Calu3 (cell line): Measurements from ENCODE around the gene CSRNP3. TPM values are rescaled to one million over a fixed set of nuclear protein-coding genes. Genes with fewer than 3 reads are reported as not detected.

ENCODE experiments used
- BruUV-seq: library from RNA; stranded (reverse); fragments of 400-500 nt; replicated peaks from 2 replicates; lab custom pipeline; 2021; lab: Mats Ljungman, UMichigan
- CTCF ChIA-PET: fragments of 300-600 bp; sonication (Branson Sonifier 250); formaldehyde crosslinking; loops from one replicate; lab custom pipeline; 2022; ENCODE audit warnings: antibody characterized with exemption; lab: Charles Lee
- DNase-seq: peaks from one replicate; pipeline ENCODE4 v3.0.0; 2022
- H3K27ac Mint-ChIP-seq: one replicate; pipeline ENCODE4 v1.8.0; 2022; ENCODE audit warnings: mixed read lengths; ENCODE audit not compliant: unreplicated experiment
- H3K27me3 Mint-ChIP-seq: one replicate; pipeline ENCODE4 v1.8.0; 2022; ENCODE audit warnings: mixed read lengths; ENCODE audit not compliant: unreplicated experiment
- H3K36me3 Mint-ChIP-seq: one replicate; pipeline ENCODE4 v1.8.0; 2022; ENCODE audit warnings: mild to moderate bottlenecking, moderate library complexity, mixed read lengths; ENCODE audit not compliant: insufficient read depth, unreplicated experiment
- H3K4me1 Mint-ChIP-seq: one replicate; pipeline ENCODE4 v1.8.0; 2022; ENCODE audit warnings: mild to moderate bottlenecking, low read depth, mixed read lengths; ENCODE audit not compliant: unreplicated experiment
- H3K4me3 Mint-ChIP-seq: one replicate; pipeline ENCODE4 v1.8.0; 2022; ENCODE audit warnings: mild to moderate bottlenecking, low read depth, moderate library complexity, mixed read lengths; ENCODE audit not compliant: unreplicated experiment
- H3K9me3 Mint-ChIP-seq: one replicate; pipeline ENCODE4 v1.8.0; 2022; ENCODE audit warnings: low read depth, mixed read lengths; ENCODE audit not compliant: unreplicated experiment
- CTCF ChIP-seq: fragments of 200-600 bp; IDR thresholded peaks from one replicate; pipeline ENCODE4 v1.8.0; 2022; ENCODE audit warnings: antibody characterized with exemption; ENCODE audit not compliant: unreplicated experiment
- intact Hi-C: fragments of 100-400 bp; cut with micrococcal nuclease; formaldehyde crosslinking; loops from one replicate; pipeline ENCODE4 v1.10.0; 2022; ENCODE audit not compliant: unreplicated experiment
- total RNA-seq: library from RNA; stranded (reverse); gene quantifications from 2 replicates; pipeline ENCODE4 v1.2.3, GENCODE V29; 2022

CSRNP3 gene
- total RNA-seq, 1 experiment from 2014 or later, result 1.8 TPM

- BruUV-seq, result no TSS peak
- intact Hi-C loops, result no loop called here
- H3K36me3 Mint-ChIP-seq, result no peaks in the 10 kb centered on the region
- H3K27ac Mint-ChIP-seq, result no peak overlapping the region
- no peaks in the 10 kb centered on the region for H3K4me1 Mint-ChIP-seq
- H3K4me3 Mint-ChIP-seq, result no peak overlapping the region
- H3K27me3 Mint-ChIP-seq, result no peaks in the 10 kb centered on the region
- DNase-seq, result no peak
- CTCF ChIA-PET, result no interaction called here
- peaks cover 3% of the 10 kb centered on the region for H3K9me3 Mint-ChIP-seq
- TF ChIP-seq CTCF, result no peak
These were observed 125.4 kb downstream of the CSRNP3 start for GRCh38 chr2:165594935-165595255.

GRCh38 chr2:165596788-165597187 lies 127.3 kb downstream of the CSRNP3 start:
- Mint-ChIP-seq H3K36me3 (no peaks in the 10 kb centered on the region), H3K4me1 (peaks cover 2% of the 10 kb centered on the region), H3K27me3 (no peaks in the 10 kb centered on the region), H3K9me3 (no peaks in the 10 kb centered on the region), H3K27ac (no peak overlapping the region), H3K4me3 (no peak overlapping the region)
- CTCF ChIA-PET, result no interaction called here
- BruUV-seq, result no TSS peak
- intact Hi-C loops, result no loop called here
- DNase-seq, result no peak
- TF ChIP-seq CTCF, result no peak

- CTCF ChIA-PET, result interaction anchor here (0.6 to 1.0 kb wide), 3 partner anchors 10 to 273 kb away, joined by 3 read pairs; no protein-coding TSS in a partner anchor
These were observed 131.8 kb downstream of the CSRNP3 start for GRCh38 chr2:165601065-165601830.

GRCh38 chr2:165601928-165602521 lies 132.5 kb downstream of the CSRNP3 start:
- DNase-seq, result no peak
- no peak for TF ChIP-seq CTCF
- Mint-ChIP-seq H3K4me3 (no peak overlapping the region), H3K4me1 (peaks cover 8% of the 10 kb centered on the region), H3K36me3 (no peaks in the 10 kb centered on the region), H3K27ac (no peak overlapping the region), H3K9me3 (no peaks in the 10 kb centered on the region), H3K27me3 (no peaks in the 10 kb centered on the region)
- BruUV-seq, result no TSS peak
- intact Hi-C loops, result no loop called here
- CTCF ChIA-PET, result interaction anchor here (0.6 to 1.0 kb wide), 3 partner anchors 22 to 308 kb away, joined by 3 to 4 read pairs (median 3); no protein-coding TSS in a partner anchor

More at GRCh38 chr2:165601065-165601830, 131.8 kb downstream of the CSRNP3 start:
- Mint-ChIP-seq H3K9me3 (no peaks in the 10 kb centered on the region), H3K36me3 (no peaks in the 10 kb centered on the region), H3K27me3 (no peaks in the 10 kb centered on the region), H3K27ac (no peak overlapping the region), H3K4me3 (no peak overlapping the region), H3K4me1 (peaks cover 8% of the 10 kb centered on the region)
- BruUV-seq, result no TSS peak
- no peak for TF ChIP-seq CTCF
- intact Hi-C loops, result no loop called here
- no peak for DNase-seq
